GM23248 (cell line): ENCODE measurements around the gene ZFP57.
"Not testable (repeated sequence)": the region's sequence is repeated elsewhere in the genome, so short reads cannot be mapped to it uniquely, and the experiment has no call there.

Experiments used
- EZH2 ChIP-seq: fragments of 200-600 bp; sonication (generic); IDR thresholded peaks from 2 replicates; pipeline ENCODE4 v1.6.1; 2018; ENCODE audit warnings: antibody characterized with exemption, mild to moderate bottlenecking; ENCODE audit not compliant: insufficient read depth, poor library complexity, severe bottlenecking
- EZH2phosphoT487 ChIP-seq: fragments of 200-600 bp; sonication (generic); IDR thresholded peaks from 2 replicates; pipeline ENCODE4 v1.6.1; 2018; ENCODE audit warnings: antibody characterized with exemption, moderate library complexity, mild to moderate bottlenecking, low read depth; ENCODE audit not compliant: insufficient read depth

- TF ChIP-seq EZH2, EZH2phosphoT487: not testable (repeated sequence)
Measured at GRCh38 chr6:29672116-29672515, 8.8 kb downstream of the ZFP57 start.
